HEK293 (cell line): ENCODE data around the gene FOXP1.
A peak's percentile ranks its signal among the peaks of the same experiment; 100 is the strongest.

Experiments
- CTCF ChIA-PET: fragments of 350-600 bp; formaldehyde crosslinking; extraction: SDS; loops from one replicate; lab custom pipeline; 2021; ENCODE audit warnings: antibody characterized with exemption; lab: Yijun Ruan, JAX
- POLR2A ChIA-PET: fragments of 300-600 bp; formaldehyde crosslinking; extraction: SDS; loops from one replicate; lab custom pipeline; 2020; ENCODE audit warnings: antibody characterized with exemption, inconsistent platforms; lab: Yijun Ruan, JAX
- H3K27ac ChIP-seq: fragments of 200-500 bp; sonication (Bioruptor generic); 2 replicates; pipeline ENCODE4 v1.5.1; 2014; ENCODE audit warnings: low read depth, low read length, control low read depth, inconsistent platforms; ENCODE audit errors: extremely low read depth
- H3K36me3 ChIP-seq, 2 experiments: fragments of 200-500 bp in 1 of 2; sonication (Bioruptor generic) in 1 of 2; 1 replicate in 1 of 2; 2 replicates in 1 of 2; pipeline ENCODE4 v1.5.1; 2014 to 2017; ENCODE audit warnings: inconsistent platforms in 2 of 2, low read length in 2 of 2; ENCODE audit not compliant: control insufficient read depth in 2 of 2, insufficient read depth in 1 of 2
- H3K4me1 ChIP-seq: fragments of 200-500 bp; sonication (Bioruptor generic); 2 replicates; pipeline ENCODE4 v1.5.1; 2014; ENCODE audit warnings: mild to moderate bottlenecking, low read length, inconsistent platforms; ENCODE audit not compliant: control insufficient read depth, insufficient read depth
- H3K4me3 ChIP-seq: 2 replicates; pipeline ENCODE4 v1.5.1; 2011; ENCODE audit warnings: low read depth, mild to moderate bottlenecking, control low read depth, low read length, moderate library complexity
- H3K9me3 ChIP-seq: fragments of 200-500 bp; sonication (Bioruptor generic); 2 replicates; pipeline ENCODE4 v1.5.1; 2014; ENCODE audit warnings: low read depth, low read length, inconsistent platforms; ENCODE audit not compliant: control insufficient read depth, insufficient read depth
- KLF16 ChIP-seq: fragments of 450-650 bp; formaldehyde crosslinking; IDR thresholded peaks from 2 replicates; pipeline ENCODE4 v1.5.1; 2017; ENCODE audit warnings: missing biosample characterization, missing genetic modification characterization
- ZBTB44 ChIP-seq: fragments of 450-650 bp; IDR thresholded peaks from 2 replicates; pipeline ENCODE4 v1.5.1; 2018; ENCODE audit warnings: missing biosample characterization, mild to moderate bottlenecking, missing genetic modification characterization
- ZNF175 ChIP-seq: fragments of 450-650 bp; formaldehyde crosslinking; IDR thresholded peaks from 2 replicates; pipeline ENCODE4 v1.5.1; 2016; ENCODE audit warnings: missing biosample characterization, missing genetic modification characterization
- ZNF19 ChIP-seq: fragments of 450-650 bp; formaldehyde crosslinking; IDR thresholded peaks from 2 replicates; pipeline ENCODE4; 2016; ENCODE audit warnings: missing biosample characterization, missing genetic modification characterization, low read depth
- ZNF2 ChIP-seq: fragments of 450-650 bp; formaldehyde crosslinking; IDR thresholded peaks from 2 replicates; pipeline ENCODE4 v1.5.1; 2016; ENCODE audit warnings: missing biosample characterization, missing genetic modification characterization
- ZNF223 ChIP-seq: fragments of 450-650 bp; formaldehyde crosslinking; IDR thresholded peaks from 2 replicates; pipeline ENCODE4 v1.5.1; 2016; ENCODE audit warnings: missing biosample characterization, missing genetic modification characterization
- ZNF341 ChIP-seq: fragments of 450-650 bp; formaldehyde crosslinking; IDR thresholded peaks from 2 replicates; pipeline ENCODE4; 2016; ENCODE audit warnings: low read depth, missing biosample characterization, missing genetic modification characterization
- ZNF426 ChIP-seq: fragments of 450-650 bp; formaldehyde crosslinking; IDR thresholded peaks from 2 replicates; pipeline ENCODE4 v1.5.1; 2017; ENCODE audit warnings: missing biosample characterization, missing genetic modification characterization, mild to moderate bottlenecking, inconsistent platforms, moderate library complexity
- ZNF549 ChIP-seq: fragments of 450-650 bp; IDR thresholded peaks from 2 replicates; pipeline ENCODE4 v1.5.1; 2018; ENCODE audit warnings: missing biosample characterization, missing genetic modification characterization, mild to moderate bottlenecking, inconsistent platforms, moderate library complexity
- ZNF561 ChIP-seq: fragments of 450-650 bp; IDR thresholded peaks from 2 replicates; pipeline ENCODE4 v1.5.1; 2018; ENCODE audit warnings: missing biosample characterization, missing genetic modification characterization, borderline replicate concordance
- ZNF621 ChIP-seq: fragments of 450-650 bp; formaldehyde crosslinking; IDR thresholded peaks from 2 replicates; pipeline ENCODE4 v1.5.1; 2017; ENCODE audit warnings: missing biosample characterization, missing genetic modification characterization
- ZNF623 ChIP-seq: fragments of 450-650 bp; formaldehyde crosslinking; IDR thresholded peaks from 2 replicates; pipeline ENCODE4 v1.5.1; 2016; ENCODE audit warnings: missing biosample characterization, missing genetic modification characterization
- ZNF677 ChIP-seq: fragments of 450-650 bp; IDR thresholded peaks from 2 replicates; pipeline ENCODE4 v1.5.0; 2018; ENCODE audit warnings: missing biosample characterization, mild to moderate bottlenecking, missing genetic modification characterization, moderate library complexity
- ZNF843 ChIP-seq: fragments of 450-650 bp; formaldehyde crosslinking; IDR thresholded peaks from 2 replicates; pipeline ENCODE4 v1.5.1; 2016; ENCODE audit warnings: missing biosample characterization, missing genetic modification characterization
- TF ChIP-seq, protein P1 (sequence below): fragments of 450-650 bp; formaldehyde crosslinking; IDR thresholded peaks from 2 replicates; pipeline ENCODE4 v1.5.1; 2016; ENCODE audit warnings: missing biosample characterization, missing genetic modification characterization
- TF ChIP-seq, protein P2 (sequence below): fragments of 450-650 bp; formaldehyde crosslinking; IDR thresholded peaks from 2 replicates; pipeline ENCODE4 v1.5.1; 2016; ENCODE audit warnings: missing biosample characterization, missing genetic modification characterization

The FOXP1 gene

GRCh38 chr3:71417791-71418190 is 165.7 kb downstream of the FOXP1 start:
- Histone ChIP-seq H3K9me3 (no peaks in the 10 kb centered on the region), H3K27ac (no peak overlapping the region), H3K36me3 (no peaks in the 10 kb centered on the region), H3K4me1 (no peaks in the 10 kb centered on the region), H3K4me3 (no peak overlapping the region)
- ChIA-PET POLR2A (no interaction called here), CTCF (interaction anchor here (0.6 to 0.7 kb wide), 3 partner anchors 18 to 276 kb away, joined by 3 to 4 read pairs (median 3); no protein-coding TSS in a partner anchor)
- TF ChIP-seq ZNF843 (tag by site-specific recombination) (no peak), ZNF426 (no peak), ZNF677 (no peak), ZNF341 (no peak), ZBTB44 (tag by site-specific recombination) (no peak)

GRCh38 chr3:71416876-71417275 is 166.7 kb downstream of the FOXP1 start:
- Histone ChIP-seq H3K27ac (no peak overlapping the region), H3K36me3 (no peaks in the 10 kb centered on the region), H3K4me1 (no peaks in the 10 kb centered on the region), H3K9me3 (no peaks in the 10 kb centered on the region)
- CTCF ChIA-PET = interaction anchor here (0.5 to 0.6 kb wide), 3 partner anchors 20 to 378 kb away, joined by 3 to 5 read pairs (median 3); no protein-coding TSS in a partner anchor
- POLR2A ChIA-PET = no interaction called here
- TF ChIP-seq KLF16 (tag by site-specific recombination) (no peak), ZNF549 (tag by site-specific recombination) (no peak), ZNF621 (tag by site-specific recombination) (no peak), ZNF175 (no peak), ZNF223 (tag by site-specific recombination) (no peak), ZNF623 (0 out of 2 replicates have a peak, but pooled peaks have one; percentile 0), ZNF19 (tag by site-specific recombination) (no peak), ZNF2 (tag by site-specific recombination) (no peak), ZNF561 (tag by site-specific recombination) (no peak)
- TF ChIP-seq, protein P1, sequence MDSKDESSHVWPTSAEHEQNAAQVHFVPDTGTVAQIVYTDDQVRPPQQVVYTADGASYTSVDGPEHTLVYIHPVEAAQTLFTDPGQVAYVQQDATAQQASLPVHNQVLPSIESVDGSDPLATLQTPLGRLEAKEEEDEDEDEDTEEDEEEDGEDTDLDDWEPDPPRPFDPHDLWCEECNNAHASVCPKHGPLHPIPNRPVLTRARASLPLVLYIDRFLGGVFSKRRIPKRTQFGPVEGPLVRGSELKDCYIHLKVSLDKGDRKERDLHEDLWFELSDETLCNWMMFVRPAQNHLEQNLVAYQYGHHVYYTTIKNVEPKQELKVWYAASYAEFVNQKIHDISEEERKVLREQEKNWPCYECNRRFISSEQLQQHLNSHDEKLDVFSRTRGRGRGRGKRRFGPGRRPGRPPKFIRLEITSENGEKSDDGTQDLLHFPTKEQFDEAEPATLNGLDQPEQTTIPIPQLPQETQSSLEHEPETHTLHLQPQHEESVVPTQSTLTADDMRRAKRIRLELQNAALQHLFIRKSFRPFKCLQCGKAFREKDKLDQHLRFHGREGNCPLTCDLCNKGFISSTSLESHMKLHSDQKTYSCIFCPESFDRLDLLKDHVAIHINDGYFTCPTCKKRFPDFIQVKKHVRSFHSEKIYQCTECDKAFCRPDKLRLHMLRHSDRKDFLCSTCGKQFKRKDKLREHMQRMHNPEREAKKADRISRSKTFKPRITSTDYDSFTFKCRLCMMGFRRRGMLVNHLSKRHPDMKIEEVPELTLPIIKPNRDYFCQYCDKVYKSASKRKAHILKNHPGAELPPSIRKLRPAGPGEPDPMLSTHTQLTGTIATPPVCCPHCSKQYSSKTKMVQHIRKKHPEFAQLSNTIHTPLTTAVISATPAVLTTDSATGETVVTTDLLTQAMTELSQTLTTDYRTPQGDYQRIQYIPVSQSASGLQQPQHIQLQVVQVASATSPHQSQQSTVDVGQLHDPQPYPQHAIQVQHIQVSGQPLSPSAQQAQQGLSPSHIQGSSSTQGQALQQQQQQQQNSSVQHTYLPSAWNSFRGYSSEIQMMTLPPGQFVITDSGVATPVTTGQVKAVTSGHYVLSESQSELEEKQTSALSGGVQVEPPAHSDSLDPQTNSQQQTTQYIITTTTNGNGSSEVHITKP (tag by site-specific recombination) = peak; percentile 47; the same call in 1 of the 2 replicates
- TF ChIP-seq, protein P2, sequence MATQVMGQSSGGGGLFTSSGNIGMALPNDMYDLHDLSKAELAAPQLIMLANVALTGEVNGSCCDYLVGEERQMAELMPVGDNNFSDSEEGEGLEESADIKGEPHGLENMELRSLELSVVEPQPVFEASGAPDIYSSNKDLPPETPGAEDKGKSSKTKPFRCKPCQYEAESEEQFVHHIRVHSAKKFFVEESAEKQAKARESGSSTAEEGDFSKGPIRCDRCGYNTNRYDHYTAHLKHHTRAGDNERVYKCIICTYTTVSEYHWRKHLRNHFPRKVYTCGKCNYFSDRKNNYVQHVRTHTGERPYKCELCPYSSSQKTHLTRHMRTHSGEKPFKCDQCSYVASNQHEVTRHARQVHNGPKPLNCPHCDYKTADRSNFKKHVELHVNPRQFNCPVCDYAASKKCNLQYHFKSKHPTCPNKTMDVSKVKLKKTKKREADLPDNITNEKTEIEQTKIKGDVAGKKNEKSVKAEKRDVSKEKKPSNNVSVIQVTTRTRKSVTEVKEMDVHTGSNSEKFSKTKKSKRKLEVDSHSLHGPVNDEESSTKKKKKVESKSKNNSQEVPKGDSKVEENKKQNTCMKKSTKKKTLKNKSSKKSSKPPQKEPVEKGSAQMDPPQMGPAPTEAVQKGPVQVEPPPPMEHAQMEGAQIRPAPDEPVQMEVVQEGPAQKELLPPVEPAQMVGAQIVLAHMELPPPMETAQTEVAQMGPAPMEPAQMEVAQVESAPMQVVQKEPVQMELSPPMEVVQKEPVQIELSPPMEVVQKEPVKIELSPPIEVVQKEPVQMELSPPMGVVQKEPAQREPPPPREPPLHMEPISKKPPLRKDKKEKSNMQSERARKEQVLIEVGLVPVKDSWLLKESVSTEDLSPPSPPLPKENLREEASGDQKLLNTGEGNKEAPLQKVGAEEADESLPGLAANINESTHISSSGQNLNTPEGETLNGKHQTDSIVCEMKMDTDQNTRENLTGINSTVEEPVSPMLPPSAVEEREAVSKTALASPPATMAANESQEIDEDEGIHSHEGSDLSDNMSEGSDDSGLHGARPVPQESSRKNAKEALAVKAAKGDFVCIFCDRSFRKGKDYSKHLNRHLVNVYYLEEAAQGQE (tag by site-specific recombination) = no peak
- TF ChIP-seq, all 188 proteins: peak for 2
- no peak overlapping the region for H3K4me3 ChIP-seq
